Testis (tissue), 3 donors: ENCODE results near the gene PCBP2. TPM values are rescaled to one million over a fixed set of nuclear protein-coding genes. Genes with fewer than 3 reads are reported as not detected.

Source experiments
- DNase-seq: peaks from one replicate; pipeline ENCODE4 v3.0.0-alpha.2; 2019
- H3K27ac ChIP-seq, 2 donors: fragments of 200-600 bp; sonication (generic); one replicate each; pipeline ENCODE4 v1.5.1; 2019
- H3K27me3 ChIP-seq: fragments of 200-600 bp; sonication (generic); one replicate; pipeline ENCODE4 v1.5.1; 2019
- H3K36me3 ChIP-seq: fragments of 200-600 bp; sonication (generic); one replicate; pipeline ENCODE4 v1.5.1; 2017; ENCODE audit warnings: low read depth; ENCODE audit errors: missing control alignments
- H3K4me1 ChIP-seq: fragments of 200-600 bp; sonication (generic); one replicate; pipeline ENCODE4 v1.5.1; 2019
- H3K4me3 ChIP-seq, 2 donors: fragments of 200-600 bp; sonication (generic); one replicate each; pipeline ENCODE4 v1.5.1; 2017 to 2019
- H3K9me3 ChIP-seq: fragments of 200-600 bp; sonication (generic); one replicate; pipeline ENCODE4 v1.5.1; 2017
- CTCF ChIP-seq, 3 experiments: fragments of 450-650 bp in 2 of 3; fragments of 200-600 bp in 1 of 3; sonication (generic) in 1 of 3; IDR thresholded peaks; one replicate each; pipeline ENCODE4 v1.5.1; 2016 to 2019; ENCODE audit warnings: antibody characterized with exemption in 3 of 3, mild to moderate bottlenecking in 2 of 3, moderate library complexity in 1 of 3
- POLR2A ChIP-seq: fragments of 450-650 bp; IDR thresholded peaks from one replicate; pipeline ENCODE4 v1.6.1; 2017; ENCODE audit warnings: antibody characterized with exemption, mild to moderate bottlenecking, moderate library complexity
- WGBS, 2 donors: methylation state at CpG; one replicate each; pipeline ENCODE4 v1.1.5; 2018; 5-methylcytosine and 5-hydroxymethylcytosine counted together
- intact Hi-C: fragments of 100-400 bp; cut with DNase I; formaldehyde crosslinking; loops from one replicate; pipeline ENCODE4 v1.15.1; 2023; ENCODE audit warnings: low total_unique reads
- polyA plus RNA-seq: library from polyadenylated mRNA; stranded (reverse); fragments of 350-450 nt; fragmentation: Illumina TruSeq; extraction: RNeasy Lipid Tissue Mini Kit (QIAGEN cat#74804); gene quantifications from one replicate; pipeline ENCODE4 v1.2.3, GENCODE V29; 2014; ENCODE audit warnings: low read depth, low replicate concordance; ENCODE audit not compliant: insufficient read depth
- total RNA-seq, 2 donors: library from RNA; depleted of rRNA; stranded (reverse); fragments of >200 nt; gene quantifications; one replicate each; pipeline ENCODE4 v1.2.3, GENCODE V29; 2016

The PCBP2 gene
- total and polyA plus RNA-seq, 3 donors from 2014 or later = 553 to 1,065 (median 632) TPM

- Histone ChIP-seq H3K4me3 (no peak overlapping the region), H3K4me1 (peaks cover 10% of the 10 kb centered on the region), H3K36me3 (peaks cover 7% of the 10 kb centered on the region), H3K27ac (peak overlapping the region in 1 of 2 donors; percentile 18), H3K27me3 (no peaks in the 10 kb centered on the region), H3K9me3 (no peaks in the 10 kb centered on the region)
- intact Hi-C loops = no loop called here
- TF ChIP-seq CTCF (IDR thresholded peaks at IDR 0.05) (no peak), POLR2A (no peak)
- no peak for DNase-seq
- whole genome bisulfite sequencing, 2 donors = 81 to 87% methylated on average over 11 of the region's 11 CpGs
These were observed 12.9 kb downstream of the PCBP2 start for GRCh38 chr12:53464685-53465418.

- intact Hi-C loops = no loop called here
- H3K4me1 ChIP-seq = peaks cover 10% of the 10 kb centered on the region
- no peaks in the 10 kb centered on the region for H3K9me3 ChIP-seq
- DNase-seq = no peak
- TF ChIP-seq CTCF (IDR thresholded peaks at IDR 0.05) = no peak
- TF ChIP-seq POLR2A = no peak
- H3K27ac ChIP-seq = no peak overlapping the region
- no peak overlapping the region for H3K4me3 ChIP-seq
- H3K27me3 ChIP-seq = no peaks in the 10 kb centered on the region
- peaks cover 7% of the 10 kb centered on the region for H3K36me3 ChIP-seq
- WGBS, 2 donors = 54 to 55% methylated on average over 2 of the region's 2 CpGs
These were observed 13.8 kb downstream of the PCBP2 start for GRCh38 chr12:53465679-53466078.

- H3K9me3 ChIP-seq = no peaks in the 10 kb centered on the region
- DNase-seq = no peak
These were observed 14.7 kb downstream of the PCBP2 start for GRCh38 chr12:53466640-53467039.

GRCh38 chr12:53467082-53467481 lies 15.2 kb downstream of the PCBP2 start:
- intact Hi-C loops = no loop called here
- no peak for TF ChIP-seq CTCF (IDR thresholded peaks at IDR 0.05)
- TF ChIP-seq POLR2A = no peak
- no peaks in the 10 kb centered on the region for H3K9me3 ChIP-seq
- no peak overlapping the region for H3K4me3 ChIP-seq
- no peak for DNase-seq
- 68 to 78% methylated on average over 5 of the region's 5 CpGs for WGBS, 2 donors
- H3K27me3 ChIP-seq = no peaks in the 10 kb centered on the region
- no peak overlapping the region for H3K27ac ChIP-seq
- peaks cover 7% of the 10 kb centered on the region for H3K36me3 ChIP-seq
- H3K4me1 ChIP-seq = peaks cover 15% of the 10 kb centered on the region

More at GRCh38 chr12:53466640-53467039, 14.7 kb downstream of the PCBP2 start:
- peaks cover 12% of the 10 kb centered on the region for H3K4me1 ChIP-seq
- intact Hi-C loops = no loop called here
- WGBS, 2 donors = 75 to 76% methylated on average over 4 of the region's 4 CpGs
- H3K27ac ChIP-seq = no peak overlapping the region
- no peaks in the 10 kb centered on the region for H3K27me3 ChIP-seq
- H3K4me3 ChIP-seq = no peak overlapping the region
- TF ChIP-seq CTCF (IDR thresholded peaks at IDR 0.05) (no peak), POLR2A (no peak)
- peaks cover 7% of the 10 kb centered on the region for H3K36me3 ChIP-seq

GRCh38 chr12:53467880-53468279 lies 16.0 kb downstream of the PCBP2 start:
- no peaks in the 10 kb centered on the region for H3K27me3 ChIP-seq
- H3K4me1 ChIP-seq = peaks cover 23% of the 10 kb centered on the region
- no peak for DNase-seq
- no peak overlapping the region for H3K4me3 ChIP-seq
- 60 to 75% methylated on average over 2 of the region's 2 CpGs for WGBS, 2 donors
- TF ChIP-seq POLR2A = no peak
- TF ChIP-seq CTCF (IDR thresholded peaks at IDR 0.05) = no peak
- no peak overlapping the region for H3K27ac ChIP-seq
- peaks cover 7% of the 10 kb centered on the region for H3K36me3 ChIP-seq
- intact Hi-C loops = no loop called here
- no peaks in the 10 kb centered on the region for H3K9me3 ChIP-seq
